Body of pancreas (tissue), 4 donors: ENCODE data around the gene CCND2.

Source experiments
- POLR2A ChIP-seq, 3 donors: fragments of 450-650 bp; IDR thresholded peaks; one replicate each; pipeline ENCODE4 v1.6.1; 2016; ENCODE audit warnings: antibody characterized with exemption in 3 of 3, mild to moderate bottlenecking in 2 of 3
- TF ChIP-seq, protein P1 (sequence below), 7 experiments: fragments of 450-650 bp in 4 of 7; fragments of 200-600 bp in 3 of 7; sonication (generic) in 3 of 7; IDR thresholded peaks; one replicate each; pipeline ENCODE4 v1.5.1; 2016 to 2019; ENCODE audit warnings: antibody characterized with exemption in 7 of 7

GRCh38 chr12:4265280-4265679 is 8.3 kb upstream of the CCND2 start:
- TF ChIP-seq, protein P1, sequence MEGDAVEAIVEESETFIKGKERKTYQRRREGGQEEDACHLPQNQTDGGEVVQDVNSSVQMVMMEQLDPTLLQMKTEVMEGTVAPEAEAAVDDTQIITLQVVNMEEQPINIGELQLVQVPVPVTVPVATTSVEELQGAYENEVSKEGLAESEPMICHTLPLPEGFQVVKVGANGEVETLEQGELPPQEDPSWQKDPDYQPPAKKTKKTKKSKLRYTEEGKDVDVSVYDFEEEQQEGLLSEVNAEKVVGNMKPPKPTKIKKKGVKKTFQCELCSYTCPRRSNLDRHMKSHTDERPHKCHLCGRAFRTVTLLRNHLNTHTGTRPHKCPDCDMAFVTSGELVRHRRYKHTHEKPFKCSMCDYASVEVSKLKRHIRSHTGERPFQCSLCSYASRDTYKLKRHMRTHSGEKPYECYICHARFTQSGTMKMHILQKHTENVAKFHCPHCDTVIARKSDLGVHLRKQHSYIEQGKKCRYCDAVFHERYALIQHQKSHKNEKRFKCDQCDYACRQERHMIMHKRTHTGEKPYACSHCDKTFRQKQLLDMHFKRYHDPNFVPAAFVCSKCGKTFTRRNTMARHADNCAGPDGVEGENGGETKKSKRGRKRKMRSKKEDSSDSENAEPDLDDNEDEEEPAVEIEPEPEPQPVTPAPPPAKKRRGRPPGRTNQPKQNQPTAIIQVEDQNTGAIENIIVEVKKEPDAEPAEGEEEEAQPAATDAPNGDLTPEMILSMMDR (IDR thresholded peaks at IDR 0.05) = no peak
- no peak for TF ChIP-seq POLR2A (IDR thresholded peaks at IDR 0.05)
